Measurements from ENCODE around the gene ITPKC.

Gene ITPKC

GRCh38 chr19:40690050-40690692 lies 26.7 kb upstream of the ITPKC start, which contains the start of gene NUMBL:
Gene NUMBL, minus strand, starts transcription at chr19:40690651. Its CDS starts 168 bp downstream, at chr19:40690483.
- DNase-seq (ENCODE audit: low read depth) = no peak

DNA sequence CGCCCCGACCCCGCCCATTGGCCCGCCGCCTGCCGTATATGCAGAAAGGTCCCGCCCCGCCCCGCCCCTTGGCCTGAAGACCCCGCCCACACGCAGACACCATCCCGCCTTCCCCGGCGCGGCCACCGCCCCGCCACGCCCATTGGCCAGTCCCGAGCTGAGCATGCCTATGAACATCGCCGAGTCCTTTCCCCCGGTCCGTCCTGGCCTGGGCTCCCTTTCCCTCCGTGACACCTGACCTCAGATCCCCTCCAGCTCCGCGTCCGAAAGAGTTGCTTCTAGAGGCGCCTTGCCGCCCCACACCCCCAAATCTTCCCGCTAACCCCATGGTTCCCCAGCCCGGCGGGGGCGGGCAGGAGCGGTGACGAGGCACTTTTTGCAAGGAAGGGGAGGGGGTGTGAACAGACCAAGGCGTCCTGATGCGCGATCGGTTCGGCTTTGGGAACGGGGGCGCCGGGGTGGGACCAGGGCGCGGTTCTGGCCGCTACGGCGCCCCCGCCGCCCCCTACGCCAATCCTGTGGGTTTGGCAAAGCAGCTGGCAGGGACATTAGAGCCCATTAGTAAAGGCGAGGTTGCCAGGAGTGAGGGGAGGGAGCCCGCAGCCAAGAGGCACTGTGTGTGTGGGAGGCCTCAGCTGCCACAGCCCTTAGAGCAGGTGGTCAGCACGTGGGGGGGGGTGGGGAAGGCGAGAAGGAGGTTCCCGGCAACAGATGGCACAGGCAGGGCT lies 26.1 kb upstream of the ITPKC start:
- peak; percentile 93 for DNase-seq (ENCODE audit: low read depth)

DNA sequence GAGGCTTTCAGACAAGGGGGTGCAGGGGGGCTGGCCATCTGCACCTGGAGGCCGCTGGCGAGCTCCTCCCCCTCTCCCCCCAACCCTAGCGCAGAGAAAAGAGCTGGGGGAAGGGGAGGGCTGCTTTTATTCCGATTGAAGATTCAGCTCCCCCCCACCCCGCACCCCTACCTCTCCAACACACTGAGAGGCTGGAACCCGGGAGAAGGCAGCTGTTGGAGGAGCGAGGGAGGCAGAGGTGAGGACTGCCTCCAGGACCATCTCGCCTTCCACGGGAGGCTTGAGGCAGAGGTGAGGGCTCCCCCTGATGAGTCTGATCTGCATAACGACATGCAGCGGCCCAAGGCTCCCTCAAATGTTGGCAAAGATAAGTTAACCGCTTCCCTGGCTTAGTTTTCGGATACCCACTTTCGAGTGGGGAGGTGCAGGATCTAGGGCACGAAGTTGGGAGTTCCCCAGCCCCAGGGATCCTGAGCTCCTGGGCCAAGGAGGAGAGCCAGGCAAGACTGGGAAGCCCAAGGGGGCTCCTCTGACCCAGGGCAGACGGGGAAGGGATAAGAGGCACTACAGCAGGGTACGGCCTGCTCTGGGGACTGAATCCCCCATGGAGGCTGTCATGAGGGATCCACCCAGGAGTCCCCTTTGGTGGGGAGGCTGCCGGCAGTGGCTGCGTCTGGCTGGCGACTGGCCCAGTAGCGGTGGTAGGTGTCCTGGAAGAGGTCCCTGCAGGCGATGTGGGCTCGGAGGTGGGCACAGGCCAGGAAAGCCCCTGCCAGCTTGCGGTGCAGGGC lies 25.3 kb upstream of the ITPKC start:
- no peak for DNase-seq (ENCODE audit: low read depth)

- no peak for DNase-seq (ENCODE audit: low read depth)
Measured at GRCh38 chr19:40692212-40692551, 24.7 kb upstream of the ITPKC start.

GRCh38 chr19:40693150-40693788 lies 23.6 kb upstream of the ITPKC start:
- DNase-seq (ENCODE audit: low read depth) = no peak

- DNase-seq (ENCODE audit: low read depth) = no peak
Measured at GRCh38 chr19:40693896-40694295, 23.0 kb upstream of the ITPKC start.

DNA sequence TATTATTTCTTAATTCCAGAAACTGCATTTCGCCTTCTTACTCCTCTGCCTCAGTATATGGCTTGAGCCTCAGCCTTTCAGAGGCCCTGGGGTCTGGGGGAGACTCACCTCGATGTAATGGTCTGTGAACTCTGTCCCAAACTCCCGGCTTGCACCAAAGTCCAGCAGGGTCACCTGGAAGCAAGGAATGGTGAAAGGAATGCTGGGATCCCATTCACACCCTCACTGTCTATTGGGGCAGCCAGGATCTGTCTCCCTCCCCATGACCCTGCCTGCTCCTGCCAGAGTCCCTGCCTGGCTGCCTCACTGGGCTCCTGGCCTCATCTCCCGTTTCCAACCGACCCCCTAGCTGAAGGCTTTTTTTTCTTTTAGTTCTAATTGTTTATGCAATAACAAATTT lies 21.0 kb upstream of the ITPKC start:
- no peak for DNase-seq (ENCODE audit: low read depth)

GRCh38 chr19:40697007-40697406 lies 19.9 kb upstream of the ITPKC start:
- no peak for DNase-seq (ENCODE audit: low read depth)

GRCh38 chr19:40700083-40700482 lies 16.8 kb upstream of the ITPKC start:
- no peak for DNase-seq (ENCODE audit: low read depth)

- DNase-seq (ENCODE audit: low read depth) = no peak
Measured at GRCh38 chr19:40701758-40702157, 15.2 kb upstream of the ITPKC start.

- no peak for DNase-seq (ENCODE audit: low read depth)
Measured at GRCh38 chr19:40702337-40703012, 14.4 kb upstream of the ITPKC start.

- no peak for DNase-seq (ENCODE audit: low read depth)
Measured at GRCh38 chr19:40703029-40703755, 13.7 kb upstream of the ITPKC start.

DNA sequence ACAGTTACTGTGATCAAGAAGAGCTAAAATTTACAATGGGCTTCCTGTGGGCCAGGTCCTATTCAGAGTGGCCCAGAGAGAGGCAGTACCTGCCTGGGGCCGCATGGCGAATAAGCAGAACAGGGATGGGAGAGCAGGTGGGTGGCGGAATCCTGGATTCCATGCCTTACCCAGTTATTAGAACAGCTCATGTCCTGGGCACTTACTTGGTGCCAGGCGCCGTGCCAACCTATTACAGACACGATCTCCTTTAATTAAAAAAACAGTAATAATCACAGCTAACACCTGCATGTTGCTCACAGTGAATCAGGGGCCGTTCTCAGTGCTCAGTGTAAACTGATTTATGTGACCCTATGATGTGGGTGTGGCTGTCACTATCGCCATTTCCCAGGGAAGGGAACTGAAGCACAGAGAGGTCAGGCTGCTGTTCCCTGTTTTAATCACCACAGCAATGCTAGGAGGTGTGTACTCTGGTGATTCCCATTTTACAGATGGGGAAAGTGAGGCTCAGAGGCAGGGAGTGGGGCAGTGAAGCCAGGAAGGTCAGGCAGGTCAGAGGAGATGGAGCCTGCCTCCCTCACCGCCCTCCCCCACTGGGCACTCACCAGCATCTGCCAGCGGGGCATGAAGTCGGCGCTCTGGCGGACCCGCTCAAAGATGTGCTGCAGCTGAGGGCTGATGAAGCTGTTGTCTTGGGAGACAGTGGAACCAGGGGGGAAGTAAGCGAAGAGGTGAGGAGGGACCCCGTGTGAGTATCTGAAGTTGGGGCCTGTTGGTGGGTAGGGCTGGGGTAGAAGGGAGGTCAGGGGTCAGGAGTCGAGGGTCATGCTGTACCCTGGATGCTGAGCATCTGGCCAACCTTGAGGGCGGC lies 12.2 kb upstream of the ITPKC start:
- no peak for DNase-seq (ENCODE audit: low read depth)

GRCh38 chr19:40705362-40705651 lies 11.6 kb upstream of the ITPKC start:
- DNase-seq (ENCODE audit: low read depth) = no peak

DNA sequence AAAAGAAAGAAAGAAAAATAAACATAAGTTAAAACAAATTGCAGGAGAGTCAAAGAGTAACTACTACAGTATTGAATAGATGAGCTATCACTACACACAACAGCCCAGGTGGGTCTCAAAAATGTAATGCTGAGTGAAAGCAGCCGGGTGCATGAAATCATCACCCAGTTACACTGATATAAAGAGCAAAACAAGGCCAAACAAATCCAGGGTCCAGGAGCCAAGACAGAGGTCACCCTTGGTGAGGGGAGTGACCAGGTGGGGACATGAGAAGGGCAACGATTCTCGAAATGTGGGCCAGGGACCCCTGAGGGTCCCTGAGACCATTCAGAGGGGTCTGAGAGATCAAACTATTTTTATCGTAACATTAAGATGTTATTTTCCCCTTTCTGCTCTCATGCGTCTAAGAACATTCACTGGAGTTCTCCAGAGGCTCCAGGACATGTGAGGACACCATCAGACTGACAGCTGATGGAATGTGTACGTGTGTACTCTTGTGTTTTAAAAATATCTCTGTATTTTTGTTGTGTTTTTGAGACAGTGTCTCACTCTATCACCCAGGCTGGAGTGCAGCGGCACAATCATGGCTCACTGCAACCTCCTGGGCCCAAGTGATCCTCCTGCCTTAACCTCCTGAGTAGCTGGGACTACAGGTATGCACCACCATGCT lies 10.8 kb upstream of the ITPKC start:
- no peak for DNase-seq (ENCODE audit: low read depth)

DNA sequence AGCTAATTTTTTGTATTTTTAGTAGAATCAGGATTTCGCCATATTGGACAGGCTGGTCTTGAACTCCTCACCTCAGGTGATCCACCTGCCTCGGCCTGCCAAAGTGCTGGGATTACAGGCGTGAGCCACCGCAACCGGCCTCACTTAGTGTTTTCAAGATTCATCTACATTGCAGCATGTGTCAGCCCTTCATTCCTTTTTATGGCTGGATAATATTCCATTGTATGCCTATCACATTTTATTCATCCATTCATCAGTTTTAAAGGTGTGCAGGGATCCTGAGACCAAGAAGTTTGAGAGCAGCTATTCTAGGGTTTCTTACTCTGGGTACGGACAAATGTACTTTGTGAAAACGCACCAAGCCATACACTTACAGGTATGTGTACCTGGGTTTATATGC lies 9.3 kb upstream of the ITPKC start:
- no peak for DNase-seq (ENCODE audit: low read depth)

- DNase-seq (ENCODE audit: low read depth) = no peak
Measured at GRCh38 chr19:40709817-40710216, 7.1 kb upstream of the ITPKC start.

DNA sequence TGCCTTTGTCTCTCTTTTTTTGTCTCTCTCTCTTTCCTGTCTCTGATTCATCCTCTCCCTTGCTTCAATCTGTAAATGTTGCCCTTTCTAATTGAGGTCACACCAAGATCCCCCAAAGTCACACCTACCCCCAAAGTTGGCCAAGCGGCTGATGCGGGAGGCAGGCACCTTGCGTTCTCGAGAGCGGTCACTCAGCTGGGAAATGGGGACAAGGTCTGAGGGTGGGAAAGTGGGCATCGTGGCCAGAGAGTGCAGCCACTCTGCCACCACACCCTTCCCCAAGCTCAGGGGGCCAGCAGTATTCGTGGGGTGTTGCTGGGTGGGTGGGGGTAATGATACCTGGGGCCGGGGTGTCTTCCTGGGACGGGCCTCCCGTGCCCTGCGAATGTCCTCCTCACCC lies 3.0 kb upstream of the ITPKC start:
- DNase-seq (ENCODE audit: low read depth) = no peak

- peak; percentile 93 for DNase-seq (ENCODE audit: low read depth)
Measured at GRCh38 chr19:40714441-40715299, 2.2 kb upstream of the ITPKC start.

Data from iris pigment epithelial cell (primary cell).